GM23338 (cell line): Measurements from ENCODE around the gene KRTAP12-1. TPM values are rescaled to one million over a fixed set of nuclear protein-coding genes. Genes with fewer than 3 reads are reported as not detected.

Experiments used
- ATAC-seq: fragments of 200-7000 bp; cut with Tn5 transposase; 3 replicates; pipeline ENCODE4 v1.9.1; 2020
- DNase-seq: peaks from one replicate; pipeline ENCODE4 v3.0.0-alpha.2; 2015; ENCODE audit warnings: low spot score
- H2AFZ ChIP-seq: fragments of 200-600 bp; sonication (generic); 2 replicates; pipeline ENCODE4 v1.8.0; 2016; ENCODE audit warnings: antibody characterized with exemption, mild to moderate bottlenecking, moderate library complexity
- H3F3A ChIP-seq: fragments of 200-600 bp; sonication (generic); replicated peaks from 2 replicates; pipeline ENCODE4 v1.8.0; 2017; ENCODE audit warnings: antibody characterized with exemption, mixed run types, low read depth
- H3K27ac ChIP-seq: fragments of 200-600 bp; sonication (generic); 2 replicates; pipeline ENCODE4 v1.6.1; 2016; ENCODE audit warnings: low read depth
- H3K27me3 ChIP-seq: fragments of 200-600 bp; sonication (generic); 2 replicates; pipeline ENCODE4 v1.8.0; 2016; ENCODE audit warnings: mild to moderate bottlenecking, mixed run types, moderate library complexity; ENCODE audit not compliant: insufficient read depth
- H3K36me3 ChIP-seq: fragments of 200-600 bp; sonication (generic); 2 replicates; pipeline ENCODE4 v1.8.0; 2016; ENCODE audit warnings: mild to moderate bottlenecking; ENCODE audit not compliant: insufficient read depth
- H3K4me1 ChIP-seq: fragments of 200-600 bp; sonication (generic); 2 replicates; pipeline ENCODE4 v1.8.0; 2016; ENCODE audit warnings: mild to moderate bottlenecking, moderate library complexity; ENCODE audit not compliant: insufficient read depth
- H3K4me2 ChIP-seq: fragments of 200-600 bp; sonication (generic); 2 replicates; pipeline ENCODE4 v1.7.1; 2017; ENCODE audit warnings: mixed run types
- H3K4me3 ChIP-seq: fragments of 200-600 bp; sonication (generic); 2 replicates; pipeline ENCODE4 v1.6.1; 2016; ENCODE audit warnings: mixed run types
- H3K79me2 ChIP-seq: fragments of 200-600 bp; sonication (generic); replicated peaks from 2 replicates; pipeline ENCODE4 v1.8.0; 2017; ENCODE audit warnings: mild to moderate bottlenecking; ENCODE audit not compliant: insufficient read depth
- H3K9me2 ChIP-seq: fragments of 200-600 bp; sonication (generic); 2 replicates; pipeline ENCODE4 v1.8.0; 2017; ENCODE audit not compliant: insufficient read depth
- H4K20me1 ChIP-seq: fragments of 200-600 bp; sonication (generic); replicated peaks from 2 replicates; pipeline ENCODE4 v1.8.0; 2017; ENCODE audit warnings: mild to moderate bottlenecking; ENCODE audit not compliant: insufficient read depth
- H3K27ac Mint-ChIP-seq: 2 replicates; pipeline ENCODE4 v1.8.0; 2020; ENCODE audit warnings: inconsistent platforms, mild to moderate bottlenecking, moderate library complexity, mixed read lengths
- H3K27me3 Mint-ChIP-seq: 3 replicates; pipeline ENCODE4 v1.8.0; 2022; ENCODE audit warnings: low read depth, mild to moderate bottlenecking, moderate library complexity, mixed read lengths, inconsistent platforms; ENCODE audit not compliant: insufficient read depth, poor library complexity
- H3K36me3 Mint-ChIP-seq: 3 replicates; pipeline ENCODE4 v1.8.0; 2021; ENCODE audit warnings: low read depth, mild to moderate bottlenecking, inconsistent platforms, moderate library complexity, mixed read lengths
- H3K4me1 Mint-ChIP-seq: 3 replicates; pipeline ENCODE4 v1.8.0; 2020; ENCODE audit warnings: mild to moderate bottlenecking, inconsistent platforms, mixed read lengths
- H3K4me3 Mint-ChIP-seq: 3 replicates; pipeline ENCODE4 v1.8.0; 2021; ENCODE audit warnings: moderate library complexity, mild to moderate bottlenecking, inconsistent platforms, mixed read lengths
- H3K9me3 Mint-ChIP-seq: 3 replicates; pipeline ENCODE4 v1.8.0; 2020; ENCODE audit warnings: moderate library complexity, mild to moderate bottlenecking, inconsistent platforms, mixed read lengths
- CREB1 ChIP-seq: fragments of 250-450 bp; sonication (Bioruptor Pico); IDR thresholded peaks from 2 replicates; pipeline ENCODE4 v1.5.0; 2020; ENCODE audit warnings: low read depth, mild to moderate bottlenecking, moderate library complexity
- EZH2 ChIP-seq: fragments of 200-600 bp; sonication (generic); IDR thresholded peaks from one replicate; pipeline ENCODE4 v1.8.0; 2017; ENCODE audit warnings: antibody characterized with exemption, mild to moderate bottlenecking, low read depth; ENCODE audit not compliant: unreplicated experiment
- EZH2phosphoT487 ChIP-seq: fragments of 200-600 bp; sonication (generic); IDR thresholded peaks from one replicate; pipeline ENCODE4 v1.8.1; 2018; ENCODE audit warnings: antibody characterized with exemption; ENCODE audit not compliant: unreplicated experiment
- JUNB ChIP-seq: IDR thresholded peaks from one replicate; pipeline ENCODE4 v1.6.1; 2016; ENCODE audit warnings: antibody characterized with exemption; ENCODE audit not compliant: unreplicated experiment
- NANOG ChIP-seq: IDR thresholded peaks from 2 replicates; pipeline ENCODE4 v1.6.1; 2016; ENCODE audit warnings: antibody characterized with exemption, borderline replicate concordance
- POLR2AphosphoS5 ChIP-seq: IDR thresholded peaks from 2 replicates; pipeline ENCODE4 v1.6.1; 2016; ENCODE audit warnings: antibody characterized with exemption, low read depth
- ZNF114 ChIP-seq: fragments of 250-450 bp; sonication (Bioruptor Pico); IDR thresholded peaks from 2 replicates; pipeline ENCODE4 v1.5.0; 2020; ENCODE audit warnings: mild to moderate bottlenecking, moderate library complexity
- ZNF331 ChIP-seq: fragments of 250-450 bp; sonication (Bioruptor Pico); IDR thresholded peaks from 2 replicates; pipeline ENCODE4 v1.5.0; 2020; ENCODE audit warnings: low read depth, mild to moderate bottlenecking, moderate library complexity
- polyA plus RNA-seq: library from polyadenylated mRNA; unstranded; fragments of >200 nt; fragmentation: Nextera tagmentation; extraction: Ambion mirVana; gene quantifications from 2 replicates; pipeline ENCODE4 v1.2.1, GENCODE V29; 2016
- total RNA-seq: library from RNA; depleted of rRNA; stranded (reverse); fragments of >200 nt; shearing (Covaris generic); gene quantifications from 2 replicates; pipeline ENCODE4 v1.2.3, GENCODE V29; 2014
- TF ChIP-seq, protein P1 (sequence below), 2 experiments: fragments of 200-600 bp in 1 of 2; sonication (generic) in 1 of 2; conservative IDR thresholded peaks; 2 replicates each; pipeline versions ENCODE4 v1.5.1 to v1.6.1; 2016 to 2017; ENCODE audit warnings: antibody characterized with exemption in 2 of 2, low read depth in 2 of 2, mild to moderate bottlenecking in 2 of 2, moderate library complexity in 1 of 2
- TF ChIP-seq, protein P2 (sequence below): IDR thresholded peaks from 2 replicates; pipeline ENCODE4 v1.6.1; 2016; ENCODE audit warnings: antibody characterized with exemption
- TF ChIP-seq, protein P3 (sequence below): fragments of 250-450 bp; sonication (Bioruptor Pico); IDR thresholded peaks from 2 replicates; pipeline ENCODE4 v1.5.0; 2020; ENCODE audit warnings: mild to moderate bottlenecking, moderate library complexity

KRTAP12-1 gene
- total and polyA plus RNA-seq, 2 experiments from 2014 or later: not detected

DNA sequence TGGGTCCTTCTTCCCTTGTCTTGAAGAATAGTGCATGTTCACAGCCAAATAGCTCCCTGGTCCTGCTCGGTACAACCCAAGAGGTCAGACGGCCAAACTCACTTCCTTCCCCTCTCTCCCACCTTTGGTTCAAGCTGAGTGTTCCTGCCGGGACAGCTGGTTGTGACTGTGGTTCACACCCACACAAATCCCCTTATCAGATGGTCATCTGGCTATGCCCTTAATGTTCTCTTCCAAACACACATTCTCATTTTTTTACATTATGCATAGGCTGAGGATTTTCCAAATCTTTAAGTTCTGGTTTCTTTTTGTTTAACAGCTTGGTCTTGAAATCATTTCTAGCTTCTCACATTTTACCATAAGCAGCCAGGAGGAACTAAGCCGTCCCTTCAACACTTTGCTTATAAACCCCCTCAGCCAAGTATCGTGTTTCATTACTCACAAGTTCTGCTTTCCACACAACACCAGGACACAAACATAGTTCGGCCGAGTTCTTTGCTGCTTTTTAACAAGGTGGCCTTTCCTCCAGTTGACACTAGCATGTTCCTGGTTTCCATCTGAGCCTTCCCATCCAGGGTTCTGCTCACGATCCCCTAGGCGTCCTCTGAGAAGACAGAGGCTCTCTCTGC, 49.1 kb upstream of the KRTAP12-1 start:
- Histone ChIP-seq H3K9me2 (no peaks in the 10 kb centered on the region), H3K4me3 (no peak overlapping the region), H3K27ac (no peak overlapping the region), H3K4me1 (no peaks in the 10 kb centered on the region; the same call in 1 of the 2 replicates), H3K36me3 (no peaks in the 10 kb centered on the region), H3F3A (no peaks in the 10 kb centered on the region), H2AFZ (no peak overlapping the region), H4K20me1 (no peaks in the 10 kb centered on the region), H3K4me2 (no peak overlapping the region), H3K79me2 (no peaks in the 10 kb centered on the region), H3K27me3 (no peaks in the 10 kb centered on the region)
- TF ChIP-seq, protein P1, sequence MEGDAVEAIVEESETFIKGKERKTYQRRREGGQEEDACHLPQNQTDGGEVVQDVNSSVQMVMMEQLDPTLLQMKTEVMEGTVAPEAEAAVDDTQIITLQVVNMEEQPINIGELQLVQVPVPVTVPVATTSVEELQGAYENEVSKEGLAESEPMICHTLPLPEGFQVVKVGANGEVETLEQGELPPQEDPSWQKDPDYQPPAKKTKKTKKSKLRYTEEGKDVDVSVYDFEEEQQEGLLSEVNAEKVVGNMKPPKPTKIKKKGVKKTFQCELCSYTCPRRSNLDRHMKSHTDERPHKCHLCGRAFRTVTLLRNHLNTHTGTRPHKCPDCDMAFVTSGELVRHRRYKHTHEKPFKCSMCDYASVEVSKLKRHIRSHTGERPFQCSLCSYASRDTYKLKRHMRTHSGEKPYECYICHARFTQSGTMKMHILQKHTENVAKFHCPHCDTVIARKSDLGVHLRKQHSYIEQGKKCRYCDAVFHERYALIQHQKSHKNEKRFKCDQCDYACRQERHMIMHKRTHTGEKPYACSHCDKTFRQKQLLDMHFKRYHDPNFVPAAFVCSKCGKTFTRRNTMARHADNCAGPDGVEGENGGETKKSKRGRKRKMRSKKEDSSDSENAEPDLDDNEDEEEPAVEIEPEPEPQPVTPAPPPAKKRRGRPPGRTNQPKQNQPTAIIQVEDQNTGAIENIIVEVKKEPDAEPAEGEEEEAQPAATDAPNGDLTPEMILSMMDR (conservative IDR thresholded peaks at IDR 0.05; ENCODE audit: low read depth in 2 of 2): no peak
- TF ChIP-seq, protein P2, sequence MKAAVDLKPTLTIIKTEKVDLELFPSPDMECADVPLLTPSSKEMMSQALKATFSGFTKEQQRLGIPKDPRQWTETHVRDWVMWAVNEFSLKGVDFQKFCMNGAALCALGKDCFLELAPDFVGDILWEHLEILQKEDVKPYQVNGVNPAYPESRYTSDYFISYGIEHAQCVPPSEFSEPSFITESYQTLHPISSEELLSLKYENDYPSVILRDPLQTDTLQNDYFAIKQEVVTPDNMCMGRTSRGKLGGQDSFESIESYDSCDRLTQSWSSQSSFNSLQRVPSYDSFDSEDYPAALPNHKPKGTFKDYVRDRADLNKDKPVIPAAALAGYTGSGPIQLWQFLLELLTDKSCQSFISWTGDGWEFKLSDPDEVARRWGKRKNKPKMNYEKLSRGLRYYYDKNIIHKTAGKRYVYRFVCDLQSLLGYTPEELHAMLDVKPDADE: no peak
- no peak for TF ChIP-seq ZNF114
- TF ChIP-seq ZNF331 (CRISPR knock-in tag): no peak
- TF ChIP-seq JUNB: no peak
- TF ChIP-seq NANOG: no peak
- TF ChIP-seq CREB1 (CRISPR knock-in tag): no peak
- TF ChIP-seq EZH2phosphoT487: no peak
- no peak for TF ChIP-seq POLR2AphosphoS5
- DNase-seq (no peak), ATAC-seq (no peak)
- no peak overlapping the region for H3K27ac Mint-ChIP-seq
- peaks cover 17% of the 10 kb centered on the region for H3K27me3 Mint-ChIP-seq
- no peak overlapping the region for H3K4me3 Mint-ChIP-seq
- H3K36me3 Mint-ChIP-seq: peaks cover 10% of the 10 kb centered on the region; the same call in 2 of the 3 replicates
- H3K4me1 Mint-ChIP-seq: peaks cover 10% of the 10 kb centered on the region
- peaks cover 11% of the 10 kb centered on the region; the same call in 2 of the 3 replicates for H3K9me3 Mint-ChIP-seq

DNA sequence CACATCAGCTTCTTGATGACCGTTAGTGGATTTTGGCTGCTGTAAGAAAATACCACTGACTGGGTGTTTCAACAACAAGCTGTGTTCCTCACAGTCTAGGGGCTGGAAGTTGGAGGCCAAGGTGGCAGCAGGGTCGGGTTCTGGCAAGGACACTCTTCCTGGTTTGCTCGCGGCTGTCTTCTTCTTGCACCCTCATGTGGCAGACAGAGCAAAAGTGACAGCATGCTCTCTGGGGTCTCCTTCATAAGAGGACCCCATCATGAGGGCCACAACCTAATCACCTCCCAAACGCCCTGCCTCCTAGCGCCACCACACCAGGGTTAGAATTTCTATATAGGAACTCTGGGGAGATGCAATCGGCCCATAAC, 48.0 kb upstream of the KRTAP12-1 start:
- Histone ChIP-seq H3K36me3 (no peaks in the 10 kb centered on the region), H2AFZ (no peak overlapping the region), H3K9me2 (no peaks in the 10 kb centered on the region), H3K4me3 (no peak overlapping the region), H3K79me2 (no peaks in the 10 kb centered on the region), H3F3A (no peaks in the 10 kb centered on the region), H3K4me1 (no peaks in the 10 kb centered on the region; the same call in 1 of the 2 replicates), H4K20me1 (no peaks in the 10 kb centered on the region), H3K27ac (no peak overlapping the region), H3K27me3 (no peaks in the 10 kb centered on the region), H3K4me2 (no peak overlapping the region)
- peaks cover 2% of the 10 kb centered on the region; the same call in 1 of the 3 replicates for H3K4me1 Mint-ChIP-seq
- ATAC-seq (no peak), DNase-seq (no peak)
- H3K36me3 Mint-ChIP-seq: peaks cover 9% of the 10 kb centered on the region; the same call in 1 of the 3 replicates
- peaks cover 10% of the 10 kb centered on the region; the same call in 2 of the 3 replicates for H3K9me3 Mint-ChIP-seq
- TF ChIP-seq, protein P3, sequence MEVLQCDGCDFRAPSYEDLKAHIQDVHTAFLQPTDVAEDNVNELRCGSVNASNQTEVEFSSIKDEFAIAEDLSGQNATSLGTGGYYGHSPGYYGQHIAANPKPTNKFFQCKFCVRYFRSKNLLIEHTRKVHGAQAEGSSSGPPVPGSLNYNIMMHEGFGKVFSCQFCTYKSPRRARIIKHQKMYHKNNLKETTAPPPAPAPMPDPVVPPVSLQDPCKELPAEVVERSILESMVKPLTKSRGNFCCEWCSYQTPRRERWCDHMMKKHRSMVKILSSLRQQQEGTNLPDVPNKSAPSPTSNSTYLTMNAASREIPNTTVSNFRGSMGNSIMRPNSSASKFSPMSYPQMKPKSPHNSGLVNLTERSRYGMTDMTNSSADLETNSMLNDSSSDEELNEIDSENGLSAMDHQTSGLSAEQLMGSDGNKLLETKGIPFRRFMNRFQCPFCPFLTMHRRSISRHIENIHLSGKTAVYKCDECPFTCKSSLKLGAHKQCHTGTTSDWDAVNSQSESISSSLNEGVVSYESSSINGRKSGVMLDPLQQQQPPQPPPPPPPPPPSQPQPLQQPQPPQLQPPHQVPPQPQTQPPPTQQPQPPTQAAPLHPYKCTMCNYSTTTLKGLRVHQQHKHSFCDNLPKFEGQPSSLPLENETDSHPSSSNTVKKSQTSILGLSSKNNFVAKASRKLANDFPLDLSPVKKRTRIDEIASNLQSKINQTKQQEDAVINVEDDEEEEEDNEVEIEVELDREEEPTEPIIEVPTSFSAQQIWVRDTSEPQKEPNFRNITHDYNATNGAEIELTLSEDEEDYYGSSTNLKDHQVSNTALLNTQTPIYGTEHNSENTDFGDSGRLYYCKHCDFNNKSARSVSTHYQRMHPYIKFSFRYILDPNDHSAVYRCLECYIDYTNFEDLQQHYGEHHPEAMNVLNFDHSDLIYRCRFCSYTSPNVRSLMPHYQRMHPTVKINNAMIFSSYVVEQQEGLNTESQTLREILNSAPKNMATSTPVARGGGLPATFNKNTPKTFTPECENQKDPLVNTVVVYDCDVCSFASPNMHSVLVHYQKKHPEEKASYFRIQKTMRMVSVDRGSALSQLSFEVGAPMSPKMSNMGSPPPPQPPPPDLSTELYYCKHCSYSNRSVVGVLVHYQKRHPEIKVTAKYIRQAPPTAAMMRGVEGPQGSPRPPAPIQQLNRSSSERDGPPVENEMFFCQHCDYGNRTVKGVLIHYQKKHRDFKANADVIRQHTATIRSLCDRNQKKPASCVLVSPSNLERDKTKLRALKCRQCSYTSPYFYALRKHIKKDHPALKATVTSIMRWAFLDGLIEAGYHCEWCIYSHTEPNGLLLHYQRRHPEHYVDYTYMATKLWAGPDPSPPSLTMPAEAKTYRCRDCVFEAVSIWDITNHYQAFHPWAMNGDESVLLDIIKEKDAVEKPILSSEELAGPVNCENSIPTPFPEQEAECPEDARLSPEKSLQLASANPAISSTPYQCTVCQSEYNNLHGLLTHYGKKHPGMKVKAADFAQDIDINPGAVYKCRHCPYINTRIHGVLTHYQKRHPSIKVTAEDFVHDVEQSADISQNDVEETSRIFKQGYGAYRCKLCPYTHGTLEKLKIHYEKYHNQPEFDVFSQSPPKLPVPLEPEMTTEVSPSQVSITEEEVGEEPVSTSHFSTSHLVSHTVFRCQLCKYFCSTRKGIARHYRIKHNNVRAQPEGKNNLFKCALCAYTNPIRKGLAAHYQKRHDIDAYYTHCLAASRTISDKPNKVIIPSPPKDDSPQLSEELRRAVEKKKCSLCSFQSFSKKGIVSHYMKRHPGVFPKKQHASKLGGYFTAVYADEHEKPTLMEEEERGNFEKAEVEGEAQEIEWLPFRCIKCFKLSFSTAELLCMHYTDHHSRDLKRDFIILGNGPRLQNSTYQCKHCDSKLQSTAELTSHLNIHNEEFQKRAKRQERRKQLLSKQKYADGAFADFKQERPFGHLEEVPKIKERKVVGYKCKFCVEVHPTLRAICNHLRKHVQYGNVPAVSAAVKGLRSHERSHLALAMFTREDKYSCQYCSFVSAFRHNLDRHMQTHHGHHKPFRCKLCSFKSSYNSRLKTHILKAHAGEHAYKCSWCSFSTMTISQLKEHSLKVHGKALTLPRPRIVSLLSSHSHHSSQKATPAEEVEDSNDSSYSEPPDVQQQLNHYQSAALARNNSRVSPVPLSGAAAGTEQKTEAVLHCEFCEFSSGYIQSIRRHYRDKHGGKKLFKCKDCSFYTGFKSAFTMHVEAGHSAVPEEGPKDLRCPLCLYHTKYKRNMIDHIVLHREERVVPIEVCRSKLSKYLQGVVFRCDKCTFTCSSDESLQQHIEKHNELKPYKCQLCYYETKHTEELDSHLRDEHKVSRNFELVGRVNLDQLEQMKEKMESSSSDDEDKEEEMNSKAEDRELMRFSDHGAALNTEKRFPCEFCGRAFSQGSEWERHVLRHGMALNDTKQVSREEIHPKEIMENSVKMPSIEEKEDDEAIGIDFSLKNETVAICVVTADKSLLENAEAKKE (CRISPR knock-in tag): no peak
- TF ChIP-seq EZH2 (no peak), CREB1 (CRISPR knock-in tag) (no peak), ZNF114 (no peak)
- H3K27ac Mint-ChIP-seq: no peak overlapping the region
- H3K4me3 Mint-ChIP-seq: no peak overlapping the region; the same call in 2 of the 3 replicates
- peaks cover 17% of the 10 kb centered on the region for H3K27me3 Mint-ChIP-seq
